ENCODE data around the gene FBXW2.

Gene FBXW2

DNA sequence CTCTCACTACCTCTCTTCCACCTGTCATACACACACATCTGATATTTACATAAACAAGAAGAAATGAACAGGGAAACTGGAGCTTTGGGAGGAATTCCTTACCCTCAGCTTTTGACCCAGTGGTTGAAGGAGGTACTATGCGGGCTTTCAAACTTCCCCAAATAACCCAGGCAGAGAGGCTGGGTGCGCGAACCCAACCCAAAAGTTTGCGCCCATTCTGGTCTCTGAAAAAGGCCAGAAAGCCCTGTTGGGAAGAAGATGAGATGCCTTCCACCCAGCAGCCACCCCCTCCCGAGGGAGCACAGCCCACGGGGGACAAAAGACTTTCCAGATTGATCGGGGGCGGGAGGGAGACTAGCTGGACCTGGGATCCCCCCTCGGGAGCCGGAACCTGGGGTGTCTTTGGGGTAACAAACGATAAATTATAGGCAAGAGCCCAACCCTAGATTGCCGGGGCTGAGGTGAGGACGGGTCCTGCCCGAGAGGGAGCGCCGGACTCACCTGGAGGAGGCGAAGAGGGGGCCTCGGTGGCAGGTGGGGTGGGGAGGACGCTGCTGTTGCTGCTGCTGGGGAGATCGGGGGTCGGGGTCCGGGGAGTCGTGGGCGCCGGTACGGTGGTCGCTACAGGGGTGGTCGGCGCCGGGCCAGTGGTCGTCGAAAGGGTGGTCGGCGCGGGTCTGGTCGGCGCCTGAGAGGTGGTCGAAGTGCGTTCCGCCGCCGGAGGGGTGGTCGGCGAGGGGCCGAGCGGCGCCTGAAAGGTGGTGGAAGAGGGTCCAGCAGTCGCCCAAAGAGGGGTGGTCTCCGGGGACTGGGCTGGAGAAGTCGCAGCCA lies 79.7 kb downstream of the FBXW2 start:
- peak; percentile 14 for DNase-seq

GRCh38 chr9:120712539-120713031 lies 80.6 kb downstream of the FBXW2 start:
- no peak for DNase-seq

DNA sequence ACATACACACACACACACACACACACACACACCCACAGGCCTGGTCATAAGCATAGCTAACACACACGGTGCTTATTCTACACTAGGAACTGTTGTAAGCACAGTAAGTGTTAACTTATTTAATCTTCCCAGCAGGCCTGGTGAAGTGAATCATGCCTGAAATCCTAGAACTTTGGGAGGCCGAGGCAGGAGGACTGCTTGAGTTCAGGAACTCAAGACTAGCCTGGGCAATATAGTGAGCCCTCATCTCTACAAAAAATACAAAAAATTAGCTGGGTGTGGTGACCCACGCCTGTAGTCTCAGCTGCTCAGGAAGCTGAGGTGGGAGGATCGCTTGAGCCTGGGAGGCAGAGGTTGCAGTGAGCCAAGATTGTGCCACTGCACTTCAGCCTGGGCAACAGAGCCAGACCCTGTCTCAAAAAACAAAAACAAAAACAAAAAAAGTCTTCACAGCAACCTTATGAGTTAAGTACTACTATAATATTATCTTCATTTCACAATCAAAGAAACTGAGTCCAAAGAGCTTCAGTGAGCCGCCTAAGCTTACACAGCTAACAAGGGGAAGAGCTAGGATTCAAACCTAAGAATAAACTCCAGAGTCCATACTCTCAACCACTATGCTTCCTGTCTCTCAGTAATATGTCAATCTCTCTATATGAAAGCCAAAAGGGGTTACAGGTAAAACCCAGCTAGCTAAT lies 81.2 kb downstream of the FBXW2 start:
- DNase-seq = no peak

- DNase-seq = no peak
Measured at GRCh38 chr9:120711354-120711753, 81.9 kb downstream of the FBXW2 start.

- DNase-seq = no peak
Measured at GRCh38 chr9:120710110-120710981, 82.9 kb downstream of the FBXW2 start.

DNA sequence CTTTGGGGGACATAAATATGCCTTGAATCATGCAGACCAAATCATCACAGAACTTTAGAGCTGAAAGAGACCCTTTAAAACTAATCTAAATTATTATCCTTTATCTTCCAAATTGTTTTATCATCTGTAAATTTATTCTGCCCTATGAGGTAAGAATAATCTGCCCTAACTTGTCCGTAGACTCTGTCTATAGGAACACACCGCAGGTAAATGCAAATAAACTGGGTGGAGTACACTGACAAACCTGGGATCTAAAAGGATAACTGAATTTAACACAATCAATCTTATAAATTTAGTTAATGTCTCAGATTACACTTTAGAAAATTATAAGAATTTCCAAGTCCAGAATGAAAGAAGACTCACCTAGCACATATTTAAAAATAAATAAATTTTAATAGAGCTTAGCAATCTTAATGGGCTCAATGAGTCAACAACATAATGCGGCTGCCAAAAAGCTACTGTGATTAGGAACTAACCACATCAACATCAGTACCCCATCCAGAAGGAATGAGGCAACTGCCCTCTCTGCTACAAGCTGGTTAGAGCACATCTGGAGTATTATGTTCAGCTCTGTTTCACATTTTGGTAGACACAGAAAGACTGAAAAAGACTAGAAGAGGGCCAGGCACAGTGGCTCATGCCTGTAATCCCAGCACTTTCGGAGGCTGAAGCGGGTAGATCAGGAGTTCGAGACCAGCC lies 84.5 kb downstream of the FBXW2 start:
- peak; percentile 57 for DNase-seq

- no peak for DNase-seq
Measured at GRCh38 chr9:120707170-120707569, 86.0 kb downstream of the FBXW2 start.

Measured in EL (cell line).